ENCODE measurements around the gene MIEF2.
"Not testable (repeated sequence)": the region's sequence is repeated elsewhere in the genome, so short reads cannot be mapped to it uniquely, and the experiment has no call there.

The MIEF2 gene, protein sequence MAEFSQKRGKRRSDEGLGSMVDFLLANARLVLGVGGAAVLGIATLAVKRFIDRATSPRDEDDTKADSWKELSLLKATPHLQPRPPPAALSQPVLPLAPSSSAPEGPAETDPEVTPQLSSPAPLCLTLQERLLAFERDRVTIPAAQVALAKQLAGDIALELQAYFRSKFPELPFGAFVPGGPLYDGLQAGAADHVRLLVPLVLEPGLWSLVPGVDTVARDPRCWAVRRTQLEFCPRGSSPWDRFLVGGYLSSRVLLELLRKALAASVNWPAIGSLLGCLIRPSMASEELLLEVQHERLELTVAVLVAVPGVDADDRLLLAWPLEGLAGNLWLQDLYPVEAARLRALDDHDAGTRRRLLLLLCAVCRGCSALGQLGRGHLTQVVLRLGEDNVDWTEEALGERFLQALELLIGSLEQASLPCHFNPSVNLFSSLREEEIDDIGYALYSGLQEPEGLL

DNA sequence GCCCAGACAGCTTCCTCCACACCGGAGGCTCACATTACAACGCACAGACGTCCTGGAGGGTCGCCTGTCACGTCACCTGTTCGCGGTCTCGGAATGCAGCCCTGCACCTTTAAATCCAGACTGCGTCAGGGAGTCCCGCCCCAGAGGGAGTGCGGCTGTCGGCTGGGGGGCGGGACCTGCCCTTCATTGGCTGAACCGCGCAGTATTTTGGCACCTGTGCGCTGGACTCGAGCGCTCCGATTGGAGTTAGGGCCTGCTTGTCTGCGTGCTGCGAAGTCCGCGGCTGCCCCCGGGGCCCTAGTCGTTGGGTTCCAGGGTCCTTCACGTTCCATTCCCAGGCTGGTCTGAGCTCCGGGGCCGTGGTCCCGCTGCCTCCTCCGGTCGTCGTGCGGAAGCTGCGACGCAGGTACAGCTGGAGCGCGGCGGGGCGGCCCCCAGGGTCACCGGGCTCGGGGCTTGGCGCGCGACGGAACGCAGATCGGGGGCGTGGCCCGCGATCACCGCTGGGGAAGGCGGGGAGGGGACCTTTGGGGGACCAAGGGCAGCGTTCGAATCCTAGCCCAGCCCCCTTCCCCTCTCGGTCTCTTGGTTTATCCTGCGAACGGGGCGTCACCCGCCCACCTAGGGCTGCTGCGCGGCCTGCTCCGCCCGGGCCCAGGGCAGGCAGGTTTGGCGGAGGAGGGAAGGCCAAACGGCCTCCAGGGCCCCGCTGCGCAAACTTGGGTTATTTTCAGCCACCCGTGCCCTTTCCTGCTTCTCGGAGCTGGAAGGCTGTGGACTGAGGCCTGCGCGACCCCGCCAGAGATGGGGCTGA is at the start of gene MIEF2:
Gene MIEF2 (plus strand): TSS at position 331 of the 814 bp plus-strand sequence. CDS start 2,059 bp downstream, outside the sequence.
- peak within 1 kb of the TSS; percentile 69 for H3K4me3 ChIP-seq (ENCODE audit: low read depth, low read length)

DNA sequence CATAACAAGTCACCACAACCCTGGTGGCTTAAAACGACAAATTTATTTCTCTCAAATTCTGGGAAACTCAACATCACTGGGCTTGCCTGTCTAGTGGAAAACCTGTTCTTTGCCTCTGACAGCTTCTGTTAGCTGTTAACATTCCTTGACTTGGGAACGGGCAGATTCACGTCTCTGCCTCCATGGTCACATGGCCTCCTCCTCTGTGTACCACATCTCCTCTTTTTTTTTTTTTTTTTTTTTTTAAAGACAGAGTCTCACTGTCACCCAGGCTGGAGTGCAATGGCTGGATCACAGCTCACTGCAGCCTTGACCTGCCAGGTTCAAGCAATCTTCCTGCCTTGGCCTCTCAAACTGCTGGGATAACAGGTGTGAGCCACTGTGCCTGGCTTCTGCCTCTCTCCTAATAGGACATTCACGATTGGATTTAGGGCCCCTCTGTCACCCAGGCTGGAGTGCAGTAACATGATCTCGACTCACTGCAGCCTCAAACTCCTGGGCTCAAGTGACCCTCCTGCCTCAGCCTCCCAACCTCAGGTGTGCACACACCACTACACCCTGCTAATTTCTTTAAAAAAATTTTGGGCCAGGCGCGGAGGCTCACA is 46.7 kb upstream of the MIEF2 start:
- H3K4me3 ChIP-seq (ENCODE audit: low read depth, low read length) = no peak overlapping the region

DNA sequence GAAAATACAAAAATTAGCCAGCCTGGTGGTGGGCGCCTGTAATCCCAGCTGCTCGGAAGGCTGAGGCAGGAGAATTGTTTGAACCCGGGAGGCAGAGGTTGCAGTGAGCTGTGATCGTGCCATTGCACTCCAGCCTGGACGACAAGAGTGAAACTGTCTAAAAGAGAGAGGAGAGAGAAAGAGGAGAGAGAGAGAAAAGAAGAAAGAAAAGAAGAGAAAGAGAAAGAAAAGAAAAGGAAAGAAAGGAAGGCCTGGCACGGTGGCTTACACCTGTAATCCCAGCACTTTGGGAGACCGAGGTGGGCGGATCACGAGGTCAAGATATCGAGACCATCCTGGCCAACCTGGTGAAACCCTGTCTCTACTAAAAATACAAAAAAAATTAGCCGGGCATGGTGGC is 43.6 kb upstream of the MIEF2 start:
- not testable (repeated sequence) for H3K4me3 ChIP-seq (ENCODE audit: low read depth, low read length)

DNA sequence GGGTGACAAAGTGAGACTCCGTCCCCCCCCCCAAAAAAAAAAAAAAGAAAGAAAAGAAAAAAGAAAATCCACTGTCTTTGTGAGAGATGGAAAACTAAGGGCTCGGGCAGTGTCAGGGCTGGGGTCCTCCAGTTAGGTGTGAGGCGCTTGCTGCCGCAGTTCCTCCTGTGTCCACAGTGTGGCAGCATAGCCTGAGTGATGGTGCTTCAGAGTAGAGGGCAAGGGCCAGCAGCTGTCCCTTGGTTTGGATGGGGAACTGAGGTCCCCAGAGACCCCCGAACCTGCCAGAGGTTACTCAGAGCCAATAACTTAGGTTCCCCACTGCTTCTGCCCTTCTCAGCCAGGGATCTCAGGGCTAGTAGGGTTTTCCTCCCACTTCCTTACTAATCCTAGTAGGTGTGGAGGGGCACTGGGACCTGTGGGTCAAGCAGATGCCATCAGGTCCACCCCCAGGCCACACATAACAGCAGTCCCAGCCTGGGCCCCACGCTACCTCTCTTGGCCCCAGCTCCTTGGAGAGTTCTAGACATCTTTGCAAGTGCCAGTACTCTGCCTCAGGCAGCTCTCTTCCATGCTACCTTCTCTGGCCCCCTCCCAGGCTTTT is 42.9 kb upstream of the MIEF2 start:
- H3K4me3 ChIP-seq (ENCODE audit: low read depth, low read length) = no peak overlapping the region

DNA sequence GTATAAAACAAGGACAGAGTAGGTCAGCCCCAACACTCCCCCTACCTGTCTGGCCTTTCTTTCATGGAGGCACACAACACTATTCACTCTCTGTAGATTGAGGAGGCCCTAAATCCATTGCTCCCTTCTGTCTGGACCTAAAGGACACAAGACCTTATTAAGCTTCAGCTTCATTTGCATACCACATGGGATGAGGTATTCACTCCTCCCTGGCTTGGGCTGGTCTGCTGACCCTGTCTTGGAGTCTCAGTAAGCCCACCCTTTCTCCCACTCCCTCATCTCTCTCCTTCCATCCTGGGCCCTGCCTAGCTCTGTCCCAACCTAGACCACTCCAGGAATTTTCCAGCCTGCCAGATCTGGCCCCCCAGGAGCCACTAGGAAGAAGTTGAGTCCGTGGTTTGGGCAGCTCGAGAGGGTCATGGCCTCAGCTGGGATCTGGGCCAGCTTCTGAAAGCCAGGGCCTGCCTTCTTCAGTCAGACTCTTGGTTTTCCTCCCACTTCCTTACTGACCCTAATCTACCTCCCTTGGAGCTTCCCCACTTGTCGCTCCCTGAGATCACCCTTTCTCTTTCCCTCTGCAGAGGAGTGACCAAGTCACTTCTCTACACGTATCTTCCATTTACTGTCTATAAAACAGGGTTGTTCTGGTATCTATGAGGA is 41.6 kb upstream of the MIEF2 start:
- no peak overlapping the region for H3K4me3 ChIP-seq (ENCODE audit: low read depth, low read length)

DNA sequence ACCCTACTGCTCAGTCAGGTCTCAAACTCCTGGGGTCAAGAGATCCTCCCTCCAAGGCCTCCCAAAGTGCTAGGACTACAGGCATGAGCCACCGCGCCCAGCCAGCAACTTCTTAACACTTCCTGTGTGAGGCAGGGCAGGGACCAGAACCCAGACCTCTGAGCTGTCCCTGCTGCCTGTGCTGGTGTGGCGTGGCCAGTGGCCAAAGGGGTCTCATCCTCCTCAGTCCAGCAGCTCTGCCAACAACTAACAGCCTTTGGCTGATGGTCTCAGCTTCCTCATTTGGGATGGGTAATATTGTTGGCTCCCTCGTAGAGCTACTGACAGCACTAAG is 36.4 kb upstream of the MIEF2 start:
- H3K4me3 ChIP-seq (ENCODE audit: low read depth, low read length) = no peak overlapping the region

DNA sequence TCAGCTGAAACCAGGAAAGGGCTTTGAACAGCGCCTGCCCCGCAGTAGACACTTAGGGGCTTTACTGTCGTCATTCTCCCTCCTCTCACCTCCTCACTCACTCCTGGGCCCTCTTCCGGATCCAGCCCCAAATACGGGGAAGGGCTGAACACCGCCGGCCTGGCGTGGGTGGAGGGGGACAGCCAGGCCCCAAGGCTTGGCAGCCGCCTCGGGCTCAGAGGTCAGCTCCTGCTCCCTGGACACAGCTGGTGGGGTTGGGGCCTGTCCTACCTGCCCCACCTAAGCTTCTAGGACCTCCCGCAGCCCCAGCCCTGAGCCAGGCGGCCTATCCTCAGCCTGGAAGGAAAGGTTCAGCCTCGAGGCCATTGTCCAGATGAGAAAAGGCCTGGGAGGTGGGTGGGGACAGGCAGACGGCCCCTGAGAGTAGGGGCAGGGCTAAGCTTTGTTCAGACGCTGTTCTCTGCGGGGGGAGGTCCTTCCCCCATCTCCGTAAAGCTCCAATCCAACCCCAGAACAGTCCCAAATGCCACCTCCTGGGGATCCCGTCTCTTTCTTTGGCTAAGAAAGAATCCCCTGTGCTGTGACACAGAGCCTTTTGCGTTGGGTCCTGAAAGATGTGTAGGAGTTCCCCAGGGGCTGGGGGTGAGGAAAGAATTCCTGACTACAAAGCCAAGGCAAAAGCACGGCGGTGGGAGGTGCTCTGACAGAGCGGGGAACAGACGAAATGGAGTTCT is 35.9 kb upstream of the MIEF2 start:
- H3K4me3 ChIP-seq (ENCODE audit: low read depth, low read length) = peak overlapping the region; percentile 55

DNA sequence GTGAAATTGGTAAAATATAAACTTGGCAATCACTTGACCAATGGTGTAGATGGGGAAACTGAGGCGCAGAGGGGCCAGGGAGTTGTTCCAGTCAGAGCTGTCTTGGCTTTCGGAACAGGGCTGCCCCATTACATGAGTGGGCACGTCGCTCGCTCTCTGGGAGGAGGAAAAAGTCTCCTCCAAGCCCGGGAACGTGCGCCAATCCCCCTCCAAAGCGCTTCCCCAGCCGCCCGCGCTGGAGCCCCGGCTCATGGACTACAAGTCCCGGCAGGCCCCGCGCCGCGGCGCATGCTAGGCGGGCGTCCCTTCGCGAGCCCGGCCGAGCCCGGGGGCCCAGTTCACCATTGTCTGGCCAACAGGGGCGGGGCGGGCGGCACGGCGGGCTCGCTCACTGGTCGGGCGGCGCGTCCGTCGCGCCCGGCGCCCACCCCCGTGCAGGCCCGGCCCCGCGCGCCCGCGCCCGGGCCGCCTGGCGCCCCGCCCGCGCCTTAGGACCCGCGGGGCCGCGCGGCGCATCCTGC is 35.3 kb upstream of the MIEF2 start, which contains the start of gene LLGL1:
Gene LLGL1 (plus strand): TSS at position 515 of the 521 bp plus-strand sequence. CDS start 48 bp downstream, outside the sequence.
- peak within 1 kb of the TSS; percentile 84 for H3K4me3 ChIP-seq (ENCODE audit: low read depth, low read length)

DNA sequence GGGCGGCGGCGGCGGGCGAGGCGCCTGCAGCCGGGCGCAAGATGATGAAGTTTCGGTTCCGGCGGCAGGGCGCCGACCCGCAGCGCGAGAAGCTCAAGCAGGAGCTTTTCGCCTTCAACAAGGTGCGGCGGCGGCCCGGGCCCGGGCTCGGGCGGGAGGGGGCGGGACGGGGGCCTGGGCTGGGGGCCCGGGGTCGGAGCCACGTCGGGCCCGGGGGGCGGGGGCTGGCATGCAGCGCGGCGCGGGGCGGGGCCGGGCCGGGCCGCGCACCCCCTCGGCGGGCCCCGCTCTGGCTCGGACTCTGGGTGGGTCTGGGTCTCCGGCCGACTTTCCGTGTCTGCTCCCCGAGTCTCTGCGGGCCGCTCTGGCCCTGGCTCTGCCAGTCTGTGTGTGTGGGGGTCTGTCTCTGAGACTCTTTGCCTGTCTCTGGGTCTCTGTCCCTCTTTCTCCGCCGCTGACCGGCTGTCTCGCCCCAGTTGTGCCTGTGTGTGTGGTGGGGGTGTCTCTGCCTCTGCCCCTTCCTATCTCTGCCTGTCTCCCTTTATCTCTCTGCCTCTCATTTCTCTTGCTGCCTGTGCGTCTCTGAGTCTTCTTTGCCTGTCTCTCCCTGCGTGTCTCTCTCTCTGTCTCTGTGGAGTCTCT is 34.7 kb upstream of the MIEF2 start:
- H3K4me3 ChIP-seq (ENCODE audit: low read depth, low read length) = peak overlapping the region; percentile 84

DNA sequence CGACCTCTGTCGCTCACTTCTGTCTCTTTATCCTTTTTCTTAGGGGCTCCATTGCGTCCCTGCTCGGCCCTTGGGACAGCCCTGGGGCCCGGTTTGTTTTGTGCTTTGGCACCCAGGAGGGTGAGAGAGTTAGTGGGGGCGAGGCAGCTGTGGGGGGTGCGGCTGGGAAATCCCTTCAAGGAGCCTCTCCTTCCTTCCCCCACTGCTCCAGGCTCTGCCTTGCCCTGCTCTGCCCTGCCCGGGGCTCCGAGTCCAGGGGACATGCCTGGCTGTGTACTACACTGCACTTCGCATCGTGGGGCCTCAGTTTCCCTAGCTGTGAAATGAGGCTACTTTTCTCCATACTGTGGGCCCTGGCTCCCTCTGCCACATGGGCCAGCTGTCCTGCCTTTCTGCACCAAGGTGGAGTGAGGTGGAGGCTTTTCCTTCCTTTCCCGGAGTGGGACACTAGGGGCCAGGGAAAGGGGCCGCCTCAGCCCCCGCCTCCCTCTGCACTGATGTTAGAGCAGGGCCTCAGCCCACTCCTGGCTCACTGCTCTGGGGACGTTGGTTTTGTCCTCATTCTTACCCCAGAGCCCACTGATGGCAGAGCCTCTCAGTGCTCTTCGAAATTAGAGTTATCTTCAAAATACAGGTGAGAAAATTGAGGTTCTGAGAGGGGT is 34.0 kb upstream of the MIEF2 start:
- peak overlapping the region; percentile 84 for H3K4me3 ChIP-seq (ENCODE audit: low read depth, low read length)

DNA sequence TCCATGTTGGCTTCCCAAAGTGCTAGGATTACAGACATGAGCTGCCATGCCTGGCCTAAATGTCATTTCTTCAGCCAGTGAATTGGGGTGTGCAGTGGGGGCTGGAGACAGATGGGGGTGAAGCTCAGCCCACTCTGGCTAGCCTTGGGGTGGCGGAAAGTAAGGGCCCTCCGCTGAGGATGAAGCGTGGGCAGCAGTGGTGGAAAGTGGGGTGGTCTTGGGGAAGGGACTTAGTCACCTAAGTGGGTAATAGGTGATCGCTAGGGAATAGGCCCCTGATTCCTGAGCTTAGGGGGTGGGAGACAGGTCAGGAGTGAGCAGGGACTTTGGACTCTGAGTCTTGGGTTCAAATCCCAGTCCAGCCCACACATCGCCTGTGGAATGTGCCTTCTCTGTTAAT is 32.8 kb upstream of the MIEF2 start:
- no peak overlapping the region for H3K4me3 ChIP-seq (ENCODE audit: low read depth, low read length)

DNA sequence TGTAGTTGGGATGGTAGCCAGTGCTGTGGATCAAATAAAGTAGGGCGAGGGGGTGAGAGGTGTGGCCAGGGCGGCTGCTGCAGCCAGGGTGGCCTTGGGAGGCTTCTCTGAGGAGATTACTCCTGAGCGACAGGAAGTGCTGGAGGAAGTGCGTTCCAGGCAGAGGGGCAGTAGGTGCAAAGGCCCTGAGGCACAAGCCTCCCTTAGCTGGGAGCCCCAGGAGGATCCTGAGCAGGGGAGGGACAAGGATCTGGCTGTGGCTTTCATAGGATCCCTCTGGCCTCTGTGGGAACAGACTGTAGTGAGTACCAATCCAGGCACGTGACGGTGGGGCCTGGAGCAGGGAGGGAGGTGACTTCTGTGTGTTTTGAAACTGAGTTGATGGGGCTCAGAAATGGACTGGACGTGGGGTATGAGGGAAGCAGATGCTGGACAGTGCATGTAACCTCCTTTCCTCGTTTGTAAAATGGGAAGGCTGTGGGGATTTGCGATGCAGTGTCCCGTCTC is 32.2 kb upstream of the MIEF2 start:
- no peak overlapping the region for H3K4me3 ChIP-seq (ENCODE audit: low read depth, low read length)

DNA sequence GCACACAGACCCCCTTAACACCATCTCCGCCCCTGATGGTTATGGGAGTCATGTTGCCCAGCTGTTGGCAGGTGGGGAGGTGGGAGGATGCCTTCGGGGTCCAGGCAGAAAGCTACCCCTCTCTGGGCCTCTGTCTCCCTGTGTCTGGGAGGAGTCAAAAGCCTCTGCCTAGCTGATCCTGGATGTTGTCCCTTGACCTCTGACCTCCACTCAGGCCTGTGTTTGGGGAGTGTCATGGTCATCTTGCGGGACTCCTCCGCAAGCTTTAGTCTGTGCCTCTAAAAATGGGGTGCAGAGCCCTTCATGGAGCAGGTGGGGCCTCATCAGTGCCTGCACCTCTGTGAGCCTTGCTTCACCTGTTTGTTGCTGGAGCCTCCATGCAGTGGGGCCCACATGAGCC is 31.2 kb upstream of the MIEF2 start:
- no peak overlapping the region for H3K4me3 ChIP-seq (ENCODE audit: low read depth, low read length)

DNA sequence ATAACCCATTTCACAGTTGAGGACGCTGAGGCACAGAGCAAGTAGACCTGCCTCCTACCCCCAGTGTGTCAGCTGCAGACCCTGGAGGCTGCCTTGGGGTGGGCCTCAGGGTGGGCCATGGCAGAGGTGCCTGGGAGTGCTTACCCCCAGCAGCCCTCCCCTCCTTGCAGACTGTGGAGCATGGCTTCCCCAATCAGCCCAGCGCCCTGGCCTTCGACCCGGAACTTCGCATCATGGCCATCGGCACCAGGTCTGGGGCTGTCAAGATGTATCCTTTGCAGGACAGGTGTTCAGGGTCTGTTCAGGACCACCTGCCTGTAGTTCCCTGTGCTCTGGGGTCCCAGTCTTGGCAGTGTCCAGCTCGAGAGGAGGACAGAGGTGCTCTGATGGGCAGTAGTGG is 30.7 kb upstream of the MIEF2 start:
- H3K4me3 ChIP-seq (ENCODE audit: low read depth, low read length) = no peak overlapping the region

DNA sequence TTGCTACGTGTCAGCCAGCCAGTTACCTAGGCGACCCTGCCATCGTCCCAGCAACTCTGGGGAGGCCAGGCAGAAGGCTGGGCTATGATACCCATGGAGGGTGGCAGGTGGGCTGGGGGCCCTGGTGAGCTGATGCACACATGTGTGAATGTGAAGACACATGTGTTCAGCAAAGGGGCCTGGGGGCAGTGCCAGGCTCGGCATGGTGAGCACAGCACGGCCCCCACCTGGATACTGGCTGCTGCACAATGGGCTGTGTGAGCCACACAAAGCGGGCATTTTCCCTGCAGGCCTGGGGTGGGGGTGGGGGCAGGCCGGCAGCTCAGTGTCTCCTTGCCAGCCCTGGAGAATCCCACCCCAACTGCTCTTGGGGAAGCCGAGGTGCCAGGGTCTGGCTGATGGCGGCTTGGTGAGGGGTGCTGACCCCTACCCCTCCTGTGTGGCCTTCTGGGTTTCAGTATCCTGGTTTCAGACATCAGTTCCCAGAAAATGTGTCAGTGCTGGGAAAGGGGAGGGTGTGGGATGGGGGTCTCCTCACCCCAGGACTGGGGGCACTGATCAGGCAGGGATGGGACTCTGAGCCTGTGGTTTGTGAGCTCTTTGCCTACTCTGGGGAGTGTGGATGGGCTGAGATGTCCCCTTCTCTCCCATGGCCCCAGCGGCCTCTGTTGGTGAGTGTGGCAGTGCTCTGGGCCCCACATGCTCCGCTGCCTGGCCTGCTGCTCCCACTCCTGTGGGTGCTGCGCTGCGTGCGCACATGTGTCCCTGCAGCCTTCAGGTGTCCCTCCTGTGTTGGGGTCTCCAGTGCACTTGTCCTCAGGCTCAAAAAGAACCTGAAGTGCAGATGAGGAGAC is 29.9 kb upstream of the MIEF2 start:
- H3K4me3 ChIP-seq (ENCODE audit: low read depth, low read length) = no peak overlapping the region

DNA sequence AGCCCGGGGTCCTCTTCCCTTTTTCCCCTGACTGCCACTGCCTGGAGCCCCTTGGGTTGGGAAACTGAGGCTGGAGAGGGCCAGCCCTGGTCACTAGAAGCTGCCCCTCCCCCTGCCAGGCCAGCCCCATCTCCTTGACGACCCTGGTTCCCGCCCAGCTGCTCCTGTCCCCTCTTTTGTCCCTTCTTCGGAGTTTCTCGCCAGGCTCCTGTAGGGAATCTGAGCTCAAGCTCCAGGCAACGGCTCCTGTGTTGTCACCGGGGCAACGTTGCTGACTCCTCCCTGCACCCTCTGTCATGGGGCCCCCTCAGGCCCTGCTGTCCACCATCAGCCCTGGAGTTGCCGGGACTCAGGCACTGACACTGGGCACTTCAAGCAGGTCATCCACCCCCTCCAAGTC is 29.3 kb upstream of the MIEF2 start:
- no peak overlapping the region for H3K4me3 ChIP-seq (ENCODE audit: low read depth, low read length)

DNA sequence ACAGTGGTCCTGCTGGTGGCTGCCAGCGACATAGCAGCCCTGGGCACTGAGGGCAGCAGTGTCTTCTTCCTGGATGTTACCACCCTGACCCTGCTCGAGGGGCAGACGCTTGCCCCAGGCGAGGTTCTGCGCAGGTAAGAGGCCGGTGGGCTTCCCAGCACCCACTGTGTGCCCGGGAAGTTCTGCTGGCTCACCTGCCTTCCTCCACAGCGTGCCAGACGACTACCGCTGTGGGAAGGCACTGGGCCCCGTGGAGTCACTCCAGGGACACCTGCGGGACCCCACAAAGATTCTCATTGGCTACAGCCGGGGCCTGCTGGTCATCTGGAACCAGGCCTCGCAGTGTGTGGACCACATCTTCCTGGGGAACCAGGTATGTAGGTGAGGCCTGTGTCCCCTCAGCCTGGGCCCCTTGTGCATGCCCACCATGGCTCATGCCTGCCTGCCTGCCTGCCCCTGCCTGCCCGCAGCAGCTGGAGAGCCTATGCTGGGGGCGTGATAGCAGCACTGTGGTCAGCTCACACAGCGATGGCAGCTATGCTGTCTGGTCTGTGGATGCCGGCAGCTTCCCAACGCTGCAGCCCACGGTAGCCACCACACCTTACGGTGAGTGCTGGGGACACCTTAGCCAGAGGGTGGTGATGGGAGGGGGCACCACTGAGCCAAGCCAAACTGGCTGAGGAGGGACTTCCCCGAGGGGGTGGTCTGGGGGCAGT is 26.5 kb upstream of the MIEF2 start:
- no peak overlapping the region for H3K4me3 ChIP-seq (ENCODE audit: low read depth, low read length)

Data from iPS-11a (cell line).